ENCODE measurements around the gene RBM24. TPM values are rescaled to one million over a fixed set of nuclear protein-coding genes. Genes with fewer than 3 reads are reported as not detected.

RBM24 gene
- total RNA-seq, 1 experiment from 2014 or later = 0.24 TPM

DNA sequence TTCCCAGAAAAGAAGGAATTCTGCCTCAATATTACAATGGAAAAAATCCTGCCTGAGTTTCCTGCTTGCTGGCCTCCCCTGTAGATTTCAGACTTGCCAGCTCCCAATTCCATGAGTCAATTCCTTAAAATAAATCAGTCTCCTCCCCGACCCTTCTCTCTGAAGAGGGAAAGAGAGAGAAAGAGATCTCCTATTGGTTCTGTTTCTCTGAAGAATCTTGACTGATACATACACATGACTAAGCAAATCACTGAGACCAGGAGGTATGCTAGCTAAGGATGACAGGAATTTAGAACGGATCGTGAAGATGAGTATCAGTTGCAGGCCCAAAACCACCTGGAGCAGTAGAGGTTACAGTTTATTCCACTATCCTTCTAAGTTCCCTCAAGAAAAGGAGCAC is 11.3 kb upstream of the RBM24 start:
- no peak overlapping the region for H3K27ac ChIP-seq (ENCODE audit: low read depth, low read length, poor library complexity, severe bottlenecking)
- ChIA-PET CTCF (no interaction called here), POLR2A (ENCODE audit: low non-redundant PET) (interaction anchor here (0.6 kb wide), 1 partner anchor 120 kb away, joined by 5 read pairs; no protein-coding TSS in a partner anchor)
- TF ChIP-seq, protein P1, sequence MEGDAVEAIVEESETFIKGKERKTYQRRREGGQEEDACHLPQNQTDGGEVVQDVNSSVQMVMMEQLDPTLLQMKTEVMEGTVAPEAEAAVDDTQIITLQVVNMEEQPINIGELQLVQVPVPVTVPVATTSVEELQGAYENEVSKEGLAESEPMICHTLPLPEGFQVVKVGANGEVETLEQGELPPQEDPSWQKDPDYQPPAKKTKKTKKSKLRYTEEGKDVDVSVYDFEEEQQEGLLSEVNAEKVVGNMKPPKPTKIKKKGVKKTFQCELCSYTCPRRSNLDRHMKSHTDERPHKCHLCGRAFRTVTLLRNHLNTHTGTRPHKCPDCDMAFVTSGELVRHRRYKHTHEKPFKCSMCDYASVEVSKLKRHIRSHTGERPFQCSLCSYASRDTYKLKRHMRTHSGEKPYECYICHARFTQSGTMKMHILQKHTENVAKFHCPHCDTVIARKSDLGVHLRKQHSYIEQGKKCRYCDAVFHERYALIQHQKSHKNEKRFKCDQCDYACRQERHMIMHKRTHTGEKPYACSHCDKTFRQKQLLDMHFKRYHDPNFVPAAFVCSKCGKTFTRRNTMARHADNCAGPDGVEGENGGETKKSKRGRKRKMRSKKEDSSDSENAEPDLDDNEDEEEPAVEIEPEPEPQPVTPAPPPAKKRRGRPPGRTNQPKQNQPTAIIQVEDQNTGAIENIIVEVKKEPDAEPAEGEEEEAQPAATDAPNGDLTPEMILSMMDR (conservative IDR thresholded peaks at IDR 0.05; ENCODE audit: low read depth, low read length) = no peak
- no peak for TF ChIP-seq EZH2 (IDR thresholded peaks at IDR 0.05; ENCODE audit: borderline replicate concordance, low read depth, low read length, poor library complexity, severe bottlenecking)
- no peaks in the 10 kb centered on the region for H3K4me1 ChIP-seq (ENCODE audit: insufficient read depth, low read length, poor library complexity, severe bottlenecking)
- H3K4me3 ChIP-seq (ENCODE audit: low read depth, low read length, poor library complexity, severe bottlenecking) = no peak overlapping the region
- DNase-seq (ENCODE audit: low spot score) = no peak
- no TSS peak for BruUV-seq (replicated peaks)
- intact Hi-C loops (cut with micrococcal nuclease; ENCODE audit: unreplicated experiment) = no loop called here
- H3K36me3 ChIP-seq (ENCODE audit: insufficient read depth, low read length, poor library complexity, severe bottlenecking) = no peaks in the 10 kb centered on the region
- no peaks in the 10 kb centered on the region for H3K9me3 ChIP-seq (ENCODE audit: low read depth, low read length, poor library complexity, severe bottlenecking)
- H3K27me3 ChIP-seq (replicated peaks; ENCODE audit: insufficient read depth, low read depth, low read length, poor library complexity) = no peaks in the 10 kb centered on the region

DNA sequence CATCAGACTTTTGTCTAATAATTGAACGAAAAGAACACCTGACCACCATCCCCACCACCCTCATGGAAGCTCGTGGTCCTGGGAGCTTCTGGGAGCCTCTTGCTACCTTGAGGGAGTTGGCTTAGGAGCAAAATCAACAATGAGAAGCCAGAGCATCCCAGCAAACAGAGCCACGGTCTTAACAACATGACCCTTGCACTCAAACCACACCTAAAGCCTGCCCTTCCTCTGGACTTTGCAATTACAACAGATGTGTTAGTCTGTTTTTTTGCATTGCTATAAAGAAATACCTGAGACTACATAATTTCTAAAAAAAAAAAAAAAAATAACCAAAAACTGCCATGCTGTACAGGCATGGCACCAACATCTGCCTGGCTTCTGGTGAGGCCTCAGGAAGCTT is 9.5 kb upstream of the RBM24 start:
- Histone ChIP-seq H3K9me3 (ENCODE audit: low read depth, low read length, poor library complexity, severe bottlenecking) (no peaks in the 10 kb centered on the region), H3K4me3 (ENCODE audit: low read depth, low read length, poor library complexity, severe bottlenecking) (no peak overlapping the region), H3K4me1 (ENCODE audit: insufficient read depth, low read length, poor library complexity, severe bottlenecking) (no peaks in the 10 kb centered on the region), H3K27me3 (replicated peaks; ENCODE audit: insufficient read depth, low read depth, low read length, poor library complexity) (no peaks in the 10 kb centered on the region), H3K27ac (ENCODE audit: low read depth, low read length, poor library complexity, severe bottlenecking) (no peak overlapping the region), H3K36me3 (ENCODE audit: insufficient read depth, low read length, poor library complexity, severe bottlenecking) (no peaks in the 10 kb centered on the region)
- ChIA-PET CTCF (no interaction called here), POLR2A (ENCODE audit: low non-redundant PET) (no interaction called here)
- TF ChIP-seq, protein P1 (conservative IDR thresholded peaks at IDR 0.05; ENCODE audit: low read depth, low read length) = no peak
- no peak for TF ChIP-seq EZH2 (IDR thresholded peaks at IDR 0.05; ENCODE audit: borderline replicate concordance, low read depth, low read length, poor library complexity, severe bottlenecking)
- intact Hi-C loops (cut with micrococcal nuclease; ENCODE audit: unreplicated experiment) = no loop called here
- DNase-seq (ENCODE audit: low spot score) = no peak
- BruUV-seq (replicated peaks) = no TSS peak

DNA sequence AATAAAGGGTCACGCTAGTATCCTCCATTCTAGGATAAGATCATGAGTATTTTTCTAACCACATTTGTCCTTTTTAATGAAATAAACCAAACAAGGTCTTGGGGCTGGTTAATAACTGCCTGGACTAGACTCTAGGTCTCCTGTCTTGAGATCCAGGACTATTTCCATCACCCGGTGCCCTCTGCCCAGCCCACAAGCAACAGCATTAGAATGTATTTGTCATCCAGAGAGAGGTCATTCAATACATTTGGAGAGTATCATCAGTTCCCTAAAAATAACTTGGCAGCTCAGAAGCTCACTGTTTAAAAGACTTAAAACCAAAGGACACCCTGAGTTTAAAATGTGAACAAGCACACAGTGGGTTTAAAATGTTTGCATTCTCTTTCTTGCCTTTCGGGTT is 4.4 kb upstream of the RBM24 start:
- ChIA-PET CTCF (no interaction called here), POLR2A (ENCODE audit: low non-redundant PET) (interaction anchor here (0.7 kb wide), 1 partner anchor 26 kb away, joined by 16 read pairs; no protein-coding TSS in a partner anchor)
- Histone ChIP-seq H3K4me3 (ENCODE audit: low read depth, low read length, poor library complexity, severe bottlenecking) (no peak overlapping the region), H3K27ac (ENCODE audit: low read depth, low read length, poor library complexity, severe bottlenecking) (no peak overlapping the region), H3K4me1 (ENCODE audit: insufficient read depth, low read length, poor library complexity, severe bottlenecking) (no peaks in the 10 kb centered on the region), H3K27me3 (replicated peaks; ENCODE audit: insufficient read depth, low read depth, low read length, poor library complexity) (peaks cover 3% of the 10 kb centered on the region), H3K36me3 (ENCODE audit: insufficient read depth, low read length, poor library complexity, severe bottlenecking) (no peaks in the 10 kb centered on the region), H3K9me3 (ENCODE audit: low read depth, low read length, poor library complexity, severe bottlenecking) (no peaks in the 10 kb centered on the region)
- no peak for DNase-seq (ENCODE audit: low spot score)
- TF ChIP-seq, protein P1 (conservative IDR thresholded peaks at IDR 0.05; ENCODE audit: low read depth, low read length) = no peak
- no peak for TF ChIP-seq EZH2 (IDR thresholded peaks at IDR 0.05; ENCODE audit: borderline replicate concordance, low read depth, low read length, poor library complexity, severe bottlenecking)
- intact Hi-C loops (cut with micrococcal nuclease; ENCODE audit: unreplicated experiment) = no loop called here
- no TSS peak for BruUV-seq (replicated peaks)

Measured in A673 (cell line).